SJSA1 (cell line): ENCODE measurements around the gene LHX2. TPM values are rescaled to one million over a fixed set of nuclear protein-coding genes. Genes with fewer than 3 reads are reported as not detected.

Experiments
- DNase-seq, 2 experiments: peaks; one replicate each; pipeline ENCODE4 v3.0.0-alpha.2; 2015 to 2020; ENCODE audit warnings: low spot score in 2 of 2, low read depth in 1 of 2
- H3K27ac ChIP-seq: fragments of 250-450 bp; sonication (Bioruptor Pico); 2 replicates; pipeline ENCODE4 v1.5.1; 2020; ENCODE audit warnings: mild to moderate bottlenecking, moderate library complexity
- H3K27me3 ChIP-seq: fragments of 250-450 bp; sonication (Bioruptor Pico); replicated peaks from 2 replicates; pipeline ENCODE4 v1.5.1; 2020; ENCODE audit warnings: mild to moderate bottlenecking, moderate library complexity
- H3K36me3 ChIP-seq: fragments of 250-450 bp; sonication (Bioruptor Pico); 2 replicates; pipeline ENCODE4 v1.5.1; 2020; ENCODE audit warnings: mild to moderate bottlenecking
- H3K4me1 ChIP-seq: fragments of 250-450 bp; sonication (Bioruptor Pico); replicated peaks from 2 replicates; pipeline ENCODE4 v1.6.1; 2021; ENCODE audit warnings: mild to moderate bottlenecking
- H3K4me3 ChIP-seq: fragments of 250-450 bp; sonication (Bioruptor Pico); 2 replicates; pipeline ENCODE4 v1.5.1; 2020; ENCODE audit warnings: mild to moderate bottlenecking
- H3K9me3 ChIP-seq: fragments of 250-450 bp; sonication (Bioruptor Pico); replicated peaks from 2 replicates; pipeline ENCODE4 v1.5.1; 2020; ENCODE audit warnings: mild to moderate bottlenecking
- total RNA-seq: library from RNA; depleted of rRNA; stranded (reverse); fragments of >200 nt; shearing (Covaris generic); gene quantifications from 2 replicates; pipeline ENCODE4 v1.2.3, GENCODE V29; 2014

The LHX2 gene
- total RNA-seq, 1 experiment from 2014 or later, result 0.18 TPM

GRCh38 chr9:124038790-124039633, 27.4 kb downstream of the LHX2 start:
- peaks cover 10% of the 10 kb centered on the region; the same call in 1 of the 2 replicates for H3K27me3 ChIP-seq
- H3K4me1 ChIP-seq, result peaks cover 6% of the 10 kb centered on the region
- no peaks in the 10 kb centered on the region; the same call in 1 of the 2 replicates for H3K9me3 ChIP-seq
- H3K36me3 ChIP-seq, result no peaks in the 10 kb centered on the region
- no peak overlapping the region for H3K27ac ChIP-seq
- no peak for DNase-seq
- no peak overlapping the region for H3K4me3 ChIP-seq

GRCh38 chr9:124040186-124040931, 28.8 kb downstream of the LHX2 start:
- Histone ChIP-seq H3K4me1 (peaks cover 6% of the 10 kb centered on the region), H3K27ac (no peak overlapping the region), H3K9me3 (no peaks in the 10 kb centered on the region; the same call in 1 of the 2 replicates), H3K36me3 (no peaks in the 10 kb centered on the region), H3K27me3 (peaks cover 13% of the 10 kb centered on the region), H3K4me3 (no peak overlapping the region)
- no peak for DNase-seq

- no peak overlapping the region for H3K27ac ChIP-seq
- H3K9me3 ChIP-seq, result no peaks in the 10 kb centered on the region; the same call in 1 of the 2 replicates
- DNase-seq, result peak in 1 of 2 experiments; percentile 33
- H3K4me1 ChIP-seq, result peaks cover 6% of the 10 kb centered on the region
- H3K36me3 ChIP-seq, result no peaks in the 10 kb centered on the region
- no peak overlapping the region for H3K4me3 ChIP-seq
- peaks cover 19% of the 10 kb centered on the region for H3K27me3 ChIP-seq
These were observed 29.6 kb downstream of the LHX2 start for GRCh38 chr9:124040935-124041816.

- Histone ChIP-seq H3K27me3 (peaks cover 23% of the 10 kb centered on the region), H3K4me3 (no peak overlapping the region), H3K4me1 (peaks cover 6% of the 10 kb centered on the region), H3K36me3 (no peaks in the 10 kb centered on the region), H3K9me3 (no peaks in the 10 kb centered on the region; the same call in 1 of the 2 replicates), H3K27ac (no peak overlapping the region)
- no peak for DNase-seq
These were observed 30.2 kb downstream of the LHX2 start for GRCh38 chr9:124041817-124042116.

- peaks cover 6% of the 10 kb centered on the region for H3K4me1 ChIP-seq
- H3K4me3 ChIP-seq, result no peak overlapping the region
- no peak overlapping the region for H3K27ac ChIP-seq
- no peaks in the 10 kb centered on the region; the same call in 1 of the 2 replicates for H3K9me3 ChIP-seq
- H3K36me3 ChIP-seq, result no peaks in the 10 kb centered on the region
- H3K27me3 ChIP-seq, result peaks cover 28% of the 10 kb centered on the region
- DNase-seq, result no peak
These were observed 30.7 kb downstream of the LHX2 start for GRCh38 chr9:124042201-124042721.

GRCh38 chr9:124044448-124044847, 32.9 kb downstream of the LHX2 start:
- Histone ChIP-seq H3K27me3 (peaks cover 29% of the 10 kb centered on the region), H3K4me3 (no peak overlapping the region), H3K27ac (no peak overlapping the region), H3K36me3 (no peaks in the 10 kb centered on the region), H3K9me3 (no peaks in the 10 kb centered on the region; the same call in 1 of the 2 replicates), H3K4me1 (peaks cover 6% of the 10 kb centered on the region)
- no peak for DNase-seq

GRCh38 chr9:124045076-124045829, 33.7 kb downstream of the LHX2 start:
- Histone ChIP-seq H3K9me3 (no peaks in the 10 kb centered on the region; the same call in 1 of the 2 replicates), H3K4me1 (peaks cover 6% of the 10 kb centered on the region), H3K27me3 (peaks cover 29% of the 10 kb centered on the region), H3K36me3 (no peaks in the 10 kb centered on the region), H3K27ac (no peak overlapping the region), H3K4me3 (no peak overlapping the region)
- DNase-seq, result no peak

- Histone ChIP-seq H3K27ac (no peak overlapping the region), H3K4me1 (peaks cover 6% of the 10 kb centered on the region), H3K4me3 (no peak overlapping the region), H3K36me3 (no peaks in the 10 kb centered on the region), H3K9me3 (no peaks in the 10 kb centered on the region; the same call in 1 of the 2 replicates), H3K27me3 (peaks cover 29% of the 10 kb centered on the region)
- no peak for DNase-seq
These were observed 34.2 kb downstream of the LHX2 start for GRCh38 chr9:124045830-124046177.

GRCh38 chr9:124046189-124046588, 34.6 kb downstream of the LHX2 start:
- Histone ChIP-seq H3K4me1 (peaks cover 2% of the 10 kb centered on the region), H3K27me3 (peaks cover 25% of the 10 kb centered on the region), H3K27ac (no peak overlapping the region), H3K36me3 (no peaks in the 10 kb centered on the region), H3K4me3 (no peak overlapping the region), H3K9me3 (no peaks in the 10 kb centered on the region)
- no peak for DNase-seq

- peaks cover 20% of the 10 kb centered on the region for H3K27me3 ChIP-seq
These were observed 35.7 kb downstream of the LHX2 start for GRCh38 chr9:124047251-124047672.

GRCh38 chr9:124050955-124051354, 39.4 kb downstream of the LHX2 start:
- Histone ChIP-seq H3K4me3 (no peak overlapping the region), H3K36me3 (no peaks in the 10 kb centered on the region), H3K27me3 (peaks cover 12% of the 10 kb centered on the region), H3K4me1 (peaks cover 9% of the 10 kb centered on the region; the same call in 1 of the 2 replicates), H3K27ac (no peak overlapping the region), H3K9me3 (no peaks in the 10 kb centered on the region; the same call in 1 of the 2 replicates)
- DNase-seq, result no peak

More at GRCh38 chr9:124047251-124047672, 35.7 kb downstream of the LHX2 start:
- Histone ChIP-seq H3K9me3 (no peaks in the 10 kb centered on the region), H3K27ac (no peak overlapping the region), H3K36me3 (no peaks in the 10 kb centered on the region), H3K4me1 (no peaks in the 10 kb centered on the region), H3K4me3 (no peak overlapping the region)
- DNase-seq, result no peak

- H3K4me3 ChIP-seq, result no peak overlapping the region
- no peaks in the 10 kb centered on the region; the same call in 1 of the 2 replicates for H3K9me3 ChIP-seq
- peaks cover 9% of the 10 kb centered on the region; the same call in 1 of the 2 replicates for H3K4me1 ChIP-seq
- H3K27ac ChIP-seq, result no peak overlapping the region
- DNase-seq, result no peak
- H3K36me3 ChIP-seq, result no peaks in the 10 kb centered on the region
- peaks cover 7% of the 10 kb centered on the region for H3K27me3 ChIP-seq
These were observed 40.8 kb downstream of the LHX2 start for GRCh38 chr9:124052401-124052800.
